ENCODE measurements around the gene IQSEC1.

DNA sequence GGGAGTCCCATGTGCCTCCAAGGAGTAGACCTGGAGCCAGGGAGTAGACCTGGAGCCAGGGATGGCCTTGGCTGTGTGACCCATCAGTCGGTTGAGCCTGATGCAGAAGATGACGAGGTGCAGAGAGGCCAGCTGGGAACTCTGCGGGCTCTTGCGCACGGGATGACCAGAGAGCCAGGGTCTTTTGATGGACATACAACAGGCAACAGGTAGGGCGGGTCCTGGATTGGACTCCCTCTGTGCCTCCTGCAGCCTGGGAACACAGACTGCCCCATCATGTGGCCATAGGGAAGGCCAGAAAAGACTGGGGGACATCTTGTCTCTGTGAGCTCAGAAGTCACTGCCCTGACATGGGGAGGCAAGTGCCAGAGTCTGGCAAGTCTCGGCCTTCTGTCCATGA is 164.4 kb downstream of the IQSEC1 start:
- TF ChIP-seq POLR2A (IDR thresholded peaks at IDR 0.05; ENCODE audit: low read depth, low read length) (no peak), POLR2AphosphoS5 (IDR thresholded peaks at IDR 0.05; ENCODE audit: low read depth, low read length) (no peak)

All from GM12892 (cell line).